ENCODE results near the gene TNFRSF18. TPM values are rescaled to one million over a fixed set of nuclear protein-coding genes. Genes with fewer than 3 reads are reported as not detected.

TNFRSF18 gene
- total RNA-seq, 4 donors from 2014 or later, result 0.44 to 2.6 TPM; not detected in 2

DNA sequence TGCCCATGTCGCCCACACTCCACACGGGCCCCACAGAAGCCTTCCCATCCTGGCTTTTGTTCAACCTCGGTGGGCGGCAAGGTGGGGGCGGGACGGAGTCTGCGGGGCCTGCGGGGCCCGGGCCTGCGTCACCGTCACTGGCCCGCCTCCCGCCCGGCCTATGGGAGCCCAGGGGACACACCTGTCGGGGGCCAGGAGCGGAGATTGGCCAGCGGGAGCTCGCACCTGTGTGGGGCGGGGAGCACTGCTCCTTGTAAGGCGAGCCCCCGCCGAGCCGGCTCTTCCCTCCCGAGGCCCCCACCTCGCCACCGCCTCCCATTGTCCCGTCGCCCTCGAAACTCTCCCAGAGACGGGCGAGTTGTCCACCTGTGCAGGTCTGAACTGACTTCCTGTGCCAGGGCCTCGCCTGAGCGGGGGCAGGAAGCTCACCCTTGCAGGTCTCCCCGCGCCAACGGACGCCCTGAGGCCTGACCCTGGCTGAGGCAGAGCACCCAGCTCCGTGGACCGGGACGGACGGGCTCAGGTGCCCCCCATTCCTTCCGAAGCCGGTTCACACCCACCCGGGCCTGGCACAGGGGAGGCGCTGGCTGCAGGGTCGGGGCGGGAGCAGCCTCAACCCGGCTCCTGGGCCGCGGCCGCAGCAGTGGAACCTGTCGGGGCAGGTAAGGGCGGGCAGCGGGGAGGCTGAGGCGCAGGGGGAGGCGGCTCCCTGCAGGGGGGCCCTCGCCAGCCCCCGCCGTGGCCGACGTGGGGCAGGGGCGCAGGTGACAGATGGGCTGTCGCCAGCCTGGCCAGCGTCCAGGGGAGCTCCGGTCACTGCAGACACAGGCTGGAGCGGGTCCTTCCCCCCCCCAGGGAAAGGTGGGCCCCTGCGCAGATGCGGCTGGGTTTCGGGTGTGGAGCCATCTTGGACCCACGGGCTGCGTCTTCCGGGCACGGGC, 43.5 kb downstream of the TNFRSF18 start:
- TF ChIP-seq, protein P1, sequence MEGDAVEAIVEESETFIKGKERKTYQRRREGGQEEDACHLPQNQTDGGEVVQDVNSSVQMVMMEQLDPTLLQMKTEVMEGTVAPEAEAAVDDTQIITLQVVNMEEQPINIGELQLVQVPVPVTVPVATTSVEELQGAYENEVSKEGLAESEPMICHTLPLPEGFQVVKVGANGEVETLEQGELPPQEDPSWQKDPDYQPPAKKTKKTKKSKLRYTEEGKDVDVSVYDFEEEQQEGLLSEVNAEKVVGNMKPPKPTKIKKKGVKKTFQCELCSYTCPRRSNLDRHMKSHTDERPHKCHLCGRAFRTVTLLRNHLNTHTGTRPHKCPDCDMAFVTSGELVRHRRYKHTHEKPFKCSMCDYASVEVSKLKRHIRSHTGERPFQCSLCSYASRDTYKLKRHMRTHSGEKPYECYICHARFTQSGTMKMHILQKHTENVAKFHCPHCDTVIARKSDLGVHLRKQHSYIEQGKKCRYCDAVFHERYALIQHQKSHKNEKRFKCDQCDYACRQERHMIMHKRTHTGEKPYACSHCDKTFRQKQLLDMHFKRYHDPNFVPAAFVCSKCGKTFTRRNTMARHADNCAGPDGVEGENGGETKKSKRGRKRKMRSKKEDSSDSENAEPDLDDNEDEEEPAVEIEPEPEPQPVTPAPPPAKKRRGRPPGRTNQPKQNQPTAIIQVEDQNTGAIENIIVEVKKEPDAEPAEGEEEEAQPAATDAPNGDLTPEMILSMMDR (IDR thresholded peaks at IDR 0.05; ENCODE audit: low read depth), result no peak

DNA sequence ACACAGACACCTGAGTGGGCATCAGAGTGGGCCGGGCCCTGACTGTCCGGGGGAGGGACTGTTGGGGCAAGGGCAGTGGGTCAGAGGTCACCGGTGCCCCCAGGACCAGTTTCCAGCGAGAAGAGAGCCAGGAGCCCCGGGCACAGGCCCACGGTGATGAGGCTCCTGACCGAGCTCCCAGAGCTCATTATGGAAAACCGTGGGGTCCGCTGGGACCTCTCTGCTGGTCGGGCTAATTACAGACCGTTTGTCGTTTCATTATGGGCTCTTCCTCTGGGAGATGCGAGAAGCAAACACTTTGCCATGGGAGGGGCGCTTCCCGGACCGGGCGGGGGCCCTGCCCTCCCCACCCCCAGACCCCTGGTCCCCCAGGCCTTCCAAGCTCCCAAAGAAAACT, 44.7 kb downstream of the TNFRSF18 start:
- TF ChIP-seq, protein P1 (IDR thresholded peaks at IDR 0.05; ENCODE audit: low read depth), result no peak

DNA sequence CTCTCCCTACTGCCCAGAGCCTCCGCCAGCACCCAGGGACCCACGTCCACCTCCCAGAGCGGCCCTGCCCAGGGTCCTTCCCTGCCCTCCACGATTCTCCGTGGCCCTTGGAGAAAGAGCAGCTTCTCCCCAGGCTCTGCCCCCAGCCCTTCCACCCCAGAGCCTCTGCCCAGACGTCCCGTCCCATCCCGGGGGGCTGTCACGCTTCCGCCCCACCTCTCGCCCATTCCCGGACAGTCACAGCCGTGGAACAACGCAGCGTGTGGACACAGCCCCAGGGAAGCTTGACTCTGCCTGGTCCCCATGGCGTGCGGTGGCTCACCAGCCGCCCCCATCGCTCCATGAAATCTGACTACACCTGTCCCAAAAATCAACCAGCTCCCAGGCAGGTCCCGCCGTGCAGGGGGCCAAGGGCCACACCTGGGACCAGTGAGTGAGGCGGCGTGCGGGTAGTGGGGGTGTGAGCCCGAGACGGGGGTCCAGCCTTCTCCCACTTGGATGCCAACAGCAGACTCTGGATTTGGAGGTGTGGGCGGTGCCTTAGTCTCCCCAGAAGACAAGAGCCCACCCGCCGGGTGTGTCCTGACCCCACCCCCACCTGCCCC, 45.2 kb downstream of the TNFRSF18 start:
- TF ChIP-seq, protein P1 (IDR thresholded peaks at IDR 0.05; ENCODE audit: low read depth), result no peak

DNA sequence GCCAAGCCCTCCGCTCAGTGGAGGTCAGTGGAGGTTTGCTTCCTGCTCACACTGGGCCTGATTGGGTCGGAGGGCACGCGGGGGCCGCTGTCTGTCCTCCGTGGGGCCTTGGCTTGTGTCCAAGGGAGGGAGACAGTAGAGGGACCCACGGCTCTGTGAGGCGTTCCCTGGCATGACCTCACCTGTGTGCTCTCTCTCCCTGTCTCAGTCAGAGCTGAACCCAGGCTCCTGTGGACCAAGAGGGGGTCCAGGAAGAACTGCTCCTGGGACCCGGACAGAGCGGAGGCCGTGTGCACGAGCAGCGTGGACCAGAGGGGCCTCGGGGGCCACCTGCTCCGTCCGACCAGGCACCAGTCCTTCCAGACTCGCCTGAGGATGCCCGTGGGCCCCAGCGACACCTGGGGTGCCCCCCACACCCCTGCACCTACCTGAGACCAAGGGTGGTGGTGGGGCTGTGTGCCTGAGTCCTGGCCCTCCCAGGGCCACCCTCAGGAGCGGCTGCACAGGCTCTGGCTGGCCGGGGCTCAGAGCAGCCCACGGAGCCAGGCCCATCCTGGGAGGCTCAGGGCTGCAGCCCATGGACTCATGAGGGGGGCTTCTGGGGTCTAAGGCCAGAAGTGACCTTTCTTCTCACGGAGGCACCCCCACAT, 46.0 kb downstream of the TNFRSF18 start:
- TF ChIP-seq, protein P1 (IDR thresholded peaks at IDR 0.05; ENCODE audit: low read depth), result no peak

DNA sequence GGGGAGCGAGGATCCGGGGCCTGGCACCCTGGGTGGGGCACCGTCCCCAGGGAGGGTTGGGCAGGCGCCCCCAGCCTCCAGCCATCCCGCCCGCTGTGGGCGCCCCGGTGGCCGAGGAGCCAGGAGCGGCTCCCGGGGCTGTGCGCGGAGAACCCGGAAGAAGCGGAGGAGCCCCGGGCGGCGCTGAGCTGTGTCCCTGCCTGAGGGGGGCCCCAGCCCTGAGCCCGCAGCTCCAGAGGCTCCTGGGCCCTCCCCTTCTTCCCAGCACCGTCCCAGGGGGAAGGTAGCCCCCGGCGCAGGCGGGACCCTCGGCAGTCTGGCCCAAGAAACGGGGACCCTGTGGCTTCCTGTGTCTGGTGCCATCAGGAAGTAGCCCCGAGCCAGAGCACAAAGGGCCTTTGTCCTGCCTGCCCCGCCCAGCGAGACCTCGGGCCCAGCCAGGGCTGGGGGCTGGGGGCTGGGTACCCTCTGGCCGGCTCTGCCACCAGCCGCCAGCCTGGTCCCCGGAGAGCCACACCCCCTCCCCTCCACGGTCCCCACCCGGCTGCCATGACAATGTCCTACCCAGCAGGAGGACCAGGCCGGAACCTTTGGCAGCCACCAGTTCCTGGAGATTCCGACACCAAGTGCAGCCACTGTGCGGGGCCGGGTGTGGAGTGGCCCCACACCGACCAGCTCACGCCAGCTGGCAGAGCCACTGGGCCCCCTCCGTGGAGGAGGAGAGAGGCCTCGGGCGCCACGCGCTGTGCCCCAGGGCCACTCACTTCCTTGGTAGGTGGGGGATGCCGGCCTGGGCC, 48.3 kb downstream of the TNFRSF18 start:
- TF ChIP-seq, protein P1 (IDR thresholded peaks at IDR 0.05; ENCODE audit: low read depth), result no peak

DNA sequence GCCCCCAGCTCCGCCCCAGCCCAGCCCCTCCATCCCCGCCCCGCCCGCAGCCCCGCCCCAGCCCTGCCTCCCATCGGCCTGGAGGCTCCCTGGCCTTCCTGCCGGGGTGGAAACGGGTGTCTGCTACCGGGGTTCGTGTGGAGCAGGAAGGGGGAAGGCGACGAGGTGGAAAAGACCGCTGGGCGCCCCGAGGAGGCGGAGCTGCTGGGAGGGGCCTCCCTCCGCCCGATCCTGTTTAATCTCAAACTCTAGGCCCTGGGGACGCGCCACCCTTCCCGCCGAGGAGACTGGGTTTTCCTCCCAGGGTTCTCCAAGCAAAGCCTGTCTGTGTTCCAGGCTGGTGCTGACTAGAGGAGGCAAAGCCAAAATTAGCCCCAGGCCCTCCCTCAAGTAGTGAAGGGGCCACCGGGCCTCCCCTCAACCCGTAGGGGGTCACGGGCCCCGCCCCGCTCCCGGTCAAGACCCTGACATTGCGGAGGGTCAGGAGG, 48.9 kb downstream of the TNFRSF18 start:
- TF ChIP-seq, protein P1 (IDR thresholded peaks at IDR 0.05; ENCODE audit: low read depth), result no peak

All from subcutaneous adipose tissue (tissue), 4 donors.